H9 (cell line): ENCODE results near the gene NRXN3. TPM values are rescaled to one million over a fixed set of nuclear protein-coding genes. Genes with fewer than 3 reads are reported as not detected.
A peak's percentile ranks its signal among the peaks of the same experiment; 100 is the strongest.

ENCODE experiments used
- DNase-seq: peaks from one replicate; pipeline ENCODE4 v3.0.0-alpha.2; 2017
- H2AFZ ChIP-seq: one replicate; pipeline ENCODE4 v1.6.1; 2013; ENCODE audit warnings: mild to moderate bottlenecking, low read length, control low read depth, moderate library complexity
- H2AK5ac ChIP-seq: 2 replicates; pipeline ENCODE4 v1.6.1; 2013; ENCODE audit warnings: low read length, control low read depth, mixed read lengths; ENCODE audit not compliant: insufficient read length
- H2BK120ac ChIP-seq: one replicate; pipeline ENCODE4 v1.6.1; 2013; ENCODE audit warnings: low read depth, mild to moderate bottlenecking, low read length, control low read depth, inconsistent platforms; ENCODE audit not compliant: poor library complexity, severe bottlenecking
- H2BK12ac ChIP-seq: 2 replicates; pipeline ENCODE4 v1.6.1; 2013; ENCODE audit warnings: low read length, control low read depth, mixed read lengths, low read depth; ENCODE audit not compliant: insufficient read length
- H2BK15ac ChIP-seq: 2 replicates; pipeline ENCODE4 v1.6.1; 2013; ENCODE audit warnings: low read depth, low read length, control low read depth
- H2BK20ac ChIP-seq: one replicate; pipeline ENCODE4 v1.6.1; 2013; ENCODE audit warnings: low read depth, mild to moderate bottlenecking, low read length, control low read depth, inconsistent platforms; ENCODE audit not compliant: poor library complexity, severe bottlenecking
- H2BK5ac ChIP-seq: 2 replicates; pipeline ENCODE4 v1.6.1; 2013; ENCODE audit warnings: low read length, control low read depth, mixed read lengths; ENCODE audit not compliant: insufficient read length
- H3K14ac ChIP-seq: 2 replicates; pipeline ENCODE4 v1.6.1; 2013; ENCODE audit warnings: low read length, control low read depth; ENCODE audit not compliant: insufficient read depth
- H3K18ac ChIP-seq: 2 replicates; pipeline ENCODE4 v1.6.1; 2013; ENCODE audit warnings: low read depth, mild to moderate bottlenecking, mixed read lengths, low read length, control low read depth; ENCODE audit not compliant: insufficient read length
- H3K23ac ChIP-seq: 2 replicates; pipeline ENCODE4 v1.6.1; 2013; ENCODE audit warnings: low read length, control low read depth, mixed read lengths, low read depth; ENCODE audit not compliant: insufficient read length
- H3K23me2 ChIP-seq: 2 replicates; pipeline ENCODE4 v1.6.1; 2013; ENCODE audit warnings: low read depth, mild to moderate bottlenecking, mixed read lengths, low read length, control low read depth; ENCODE audit not compliant: insufficient read length, poor library complexity, severe bottlenecking
- H3K27ac ChIP-seq: 2 replicates; pipeline ENCODE4 v1.5.1; 2013; ENCODE audit warnings: low read length, control low read depth, mixed read lengths, low read depth; ENCODE audit not compliant: insufficient read length
- H3K27me3 ChIP-seq: 2 replicates; pipeline ENCODE4 v1.6.1; 2013; ENCODE audit warnings: low read length, control low read depth, inconsistent platforms; ENCODE audit not compliant: insufficient read depth
- H3K4ac ChIP-seq: 2 replicates; pipeline ENCODE4 v1.6.1; 2013; ENCODE audit warnings: low read depth, mild to moderate bottlenecking, control low read depth, inconsistent platforms, low read length, moderate library complexity
- H3K4me1 ChIP-seq: 2 replicates; pipeline ENCODE4 v1.6.1; 2013; ENCODE audit warnings: low read length, control low read depth, inconsistent platforms; ENCODE audit not compliant: insufficient read depth
- H3K4me2 ChIP-seq: 2 replicates; pipeline ENCODE4 v1.6.1; 2013; ENCODE audit warnings: low read length, control low read depth, mixed read lengths; ENCODE audit not compliant: insufficient read length, insufficient read depth
- H3K56ac ChIP-seq: 2 replicates; pipeline ENCODE4 v1.6.1; 2013; ENCODE audit warnings: low read depth, mild to moderate bottlenecking, mixed read lengths, low read length, control low read depth; ENCODE audit not compliant: insufficient read length
- H3K79me1 ChIP-seq: 2 replicates; pipeline ENCODE4 v1.6.1; 2013; ENCODE audit warnings: low read depth, mild to moderate bottlenecking, moderate library complexity, low read length, control low read depth, inconsistent platforms; ENCODE audit not compliant: insufficient read depth, poor library complexity, severe bottlenecking
- H3K79me2 ChIP-seq: 2 replicates; pipeline ENCODE4 v1.6.1; 2013; ENCODE audit warnings: low read length, control low read depth, inconsistent platforms; ENCODE audit not compliant: insufficient read depth
- H3K9ac ChIP-seq: 2 replicates; pipeline ENCODE4 v1.6.1; 2013; ENCODE audit warnings: low read length, control low read depth, mixed read lengths; ENCODE audit not compliant: insufficient read length; ENCODE audit errors: extremely low read depth
- H3K9me3 ChIP-seq: one replicate; pipeline ENCODE4 v1.6.1; 2013; ENCODE audit warnings: low read depth, low read length, inconsistent platforms; ENCODE audit not compliant: control insufficient read depth
- H3T11ph ChIP-seq: one replicate; pipeline ENCODE4 v1.6.1; 2013; ENCODE audit warnings: mild to moderate bottlenecking, low read length, control low read depth, inconsistent platforms
- H4K20me1 ChIP-seq: one replicate; pipeline ENCODE4 v1.6.1; 2013; ENCODE audit not compliant: control insufficient read depth, insufficient read length, insufficient read depth
- H4K5ac ChIP-seq: 2 replicates; pipeline ENCODE4 v1.6.1; 2013; ENCODE audit warnings: low read depth, mild to moderate bottlenecking, mixed read lengths, low read length, control low read depth; ENCODE audit not compliant: insufficient read length
- H4K8ac ChIP-seq: replicated peaks from 2 replicates; pipeline ENCODE4 v1.6.1; 2013; ENCODE audit warnings: low read length, control low read depth, mixed read lengths, low read depth; ENCODE audit not compliant: insufficient read length
- H4K91ac ChIP-seq: 2 replicates; pipeline ENCODE4 v1.6.1; 2013; ENCODE audit warnings: low read depth, mild to moderate bottlenecking, moderate library complexity, mixed read lengths, low read length, control low read depth; ENCODE audit not compliant: insufficient read length
- H3K27ac Mint-ChIP-seq, 3 experiments: 2 replicates in 2 of 3; 3 replicates in 1 of 3; pipeline ENCODE4 v1.8.0; 2020 to 2021; ENCODE audit warnings: mixed read lengths in 3 of 3, mild to moderate bottlenecking in 1 of 3, moderate library complexity in 1 of 3
- H3K27me3 Mint-ChIP-seq: 2 replicates; pipeline ENCODE4 v1.8.0; 2021; ENCODE audit warnings: low read depth, mild to moderate bottlenecking, moderate library complexity, mixed read lengths
- H3K36me3 Mint-ChIP-seq, 3 experiments: 2 replicates in 2 of 3; 3 replicates in 1 of 3; pipeline ENCODE4 v1.8.0; 2020 to 2021; ENCODE audit warnings: low read depth in 3 of 3, mixed read lengths in 3 of 3; ENCODE audit not compliant: insufficient read depth in 1 of 3
- H3K4me1 Mint-ChIP-seq, 2 experiments: 2 replicates each; pipeline ENCODE4 v1.8.0; 2020; ENCODE audit warnings: mixed read lengths in 2 of 2
- H3K4me3 Mint-ChIP-seq, 2 experiments: 2 replicates in 1 of 2; 3 replicates in 1 of 2; pipeline ENCODE4 v1.8.0; 2020 to 2021; ENCODE audit warnings: mild to moderate bottlenecking in 2 of 2, mixed read lengths in 2 of 2, moderate library complexity in 1 of 2
- H3K9me3 Mint-ChIP-seq, 2 experiments: 2 replicates in 1 of 2; 3 replicates in 1 of 2; pipeline ENCODE4 v1.8.0; 2020; ENCODE audit warnings: mild to moderate bottlenecking in 2 of 2, mixed read lengths in 2 of 2, moderate library complexity in 1 of 2
- WGBS: extraction: QIAGEN DNeasy Blood & Tissue Kit; methylation state at CpG from one replicate; pipeline ENCODE4 v1.1.7; 2013; ENCODE audit warnings: missing lambda C conversion rate, low lambda C conversion rate, mixed read lengths; ENCODE audit not compliant: insufficient read length; ENCODE audit errors: extremely low coverage; 5-methylcytosine and 5-hydroxymethylcytosine counted together
- total RNA-seq: library from RNA; stranded (reverse); gene quantifications from 2 replicates; pipeline ENCODE4 v1.2.1, GENCODE V29; 2021
- TF ChIP-seq, protein P1 (sequence below): fragments of 200-600 bp; sonication (generic); conservative IDR thresholded peaks from 3 replicates; pipeline ENCODE4 v1.8.0; 2021; ENCODE audit warnings: antibody characterized with exemption, mild to moderate bottlenecking

NRXN3 gene
- total RNA-seq, 1 experiment from 2014 or later = 1.8 TPM

GRCh38 chr14:78316786-78317185, 146.6 kb downstream of the NRXN3 start:
- no peak overlapping the region for H2AK5ac ChIP-seq
- H4K20me1 ChIP-seq = no peaks in the 10 kb centered on the region
- H3K23me2 ChIP-seq = no peaks in the 10 kb centered on the region
- Mint-ChIP-seq H3K4me1 (peaks cover 39 to 49% of the 10 kb centered on the region in 2 experiments), H3K4me3 (no peak overlapping the region), H3K27me3 (no peaks in the 10 kb centered on the region), H3K36me3 (no peaks in the 10 kb centered on the region), H3K9me3 (no peaks in the 10 kb centered on the region), H3K27ac (peak overlapping the region in 1 of 3 experiments; percentile 8; a peak in 2 of 7 replicates)
- no peak overlapping the region for H3K18ac ChIP-seq
- H2AFZ ChIP-seq = no peak overlapping the region
- H3K4me1 ChIP-seq = no peaks in the 10 kb centered on the region
- no peak overlapping the region for H3T11ph ChIP-seq
- no peak overlapping the region for H3K4ac ChIP-seq
- H2BK5ac ChIP-seq = no peak overlapping the region
- no peak overlapping the region for H3K9ac ChIP-seq
- H3K4me2 ChIP-seq = no peak overlapping the region
- TF ChIP-seq, protein P1, sequence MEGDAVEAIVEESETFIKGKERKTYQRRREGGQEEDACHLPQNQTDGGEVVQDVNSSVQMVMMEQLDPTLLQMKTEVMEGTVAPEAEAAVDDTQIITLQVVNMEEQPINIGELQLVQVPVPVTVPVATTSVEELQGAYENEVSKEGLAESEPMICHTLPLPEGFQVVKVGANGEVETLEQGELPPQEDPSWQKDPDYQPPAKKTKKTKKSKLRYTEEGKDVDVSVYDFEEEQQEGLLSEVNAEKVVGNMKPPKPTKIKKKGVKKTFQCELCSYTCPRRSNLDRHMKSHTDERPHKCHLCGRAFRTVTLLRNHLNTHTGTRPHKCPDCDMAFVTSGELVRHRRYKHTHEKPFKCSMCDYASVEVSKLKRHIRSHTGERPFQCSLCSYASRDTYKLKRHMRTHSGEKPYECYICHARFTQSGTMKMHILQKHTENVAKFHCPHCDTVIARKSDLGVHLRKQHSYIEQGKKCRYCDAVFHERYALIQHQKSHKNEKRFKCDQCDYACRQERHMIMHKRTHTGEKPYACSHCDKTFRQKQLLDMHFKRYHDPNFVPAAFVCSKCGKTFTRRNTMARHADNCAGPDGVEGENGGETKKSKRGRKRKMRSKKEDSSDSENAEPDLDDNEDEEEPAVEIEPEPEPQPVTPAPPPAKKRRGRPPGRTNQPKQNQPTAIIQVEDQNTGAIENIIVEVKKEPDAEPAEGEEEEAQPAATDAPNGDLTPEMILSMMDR = no peak
- no peak overlapping the region for H2BK12ac ChIP-seq
- no peak for DNase-seq
- H3K56ac ChIP-seq = no peak overlapping the region
- no peak overlapping the region for H2BK120ac ChIP-seq
- no peaks in the 10 kb centered on the region for H3K79me1 ChIP-seq
- H2BK20ac ChIP-seq = no peak overlapping the region
- no peaks in the 10 kb centered on the region for H3K9me3 ChIP-seq
- no peaks in the 10 kb centered on the region for H3K79me2 ChIP-seq
- no peak overlapping the region for H3K23ac ChIP-seq
- no peak overlapping the region for H2BK15ac ChIP-seq
- no peak overlapping the region for H4K91ac ChIP-seq
- H4K8ac ChIP-seq = no peak overlapping the region
- WGBS = no CpG with 5 or more reads among the region's 3 CpGs
- H4K5ac ChIP-seq = no peak overlapping the region
- H3K27ac ChIP-seq = no peak overlapping the region
- no peak overlapping the region for H3K14ac ChIP-seq
- no peaks in the 10 kb centered on the region for H3K27me3 ChIP-seq
